HG03064 (cell line): ENCODE results near the gene RPL26.
"Not testable (repeated sequence)": the region's sequence is repeated elsewhere in the genome, so short reads cannot be mapped to it uniquely, and the experiment has no call there.

ENCODE experiments used
- ATAC-seq: cut with Tn5 transposase; IDR thresholded peaks from one replicate; pipeline ENCODE4 v1.9.1; 2021; ENCODE audit warnings: low read depth; ENCODE audit not compliant: unreplicated experiment

RPL26 gene

DNA sequence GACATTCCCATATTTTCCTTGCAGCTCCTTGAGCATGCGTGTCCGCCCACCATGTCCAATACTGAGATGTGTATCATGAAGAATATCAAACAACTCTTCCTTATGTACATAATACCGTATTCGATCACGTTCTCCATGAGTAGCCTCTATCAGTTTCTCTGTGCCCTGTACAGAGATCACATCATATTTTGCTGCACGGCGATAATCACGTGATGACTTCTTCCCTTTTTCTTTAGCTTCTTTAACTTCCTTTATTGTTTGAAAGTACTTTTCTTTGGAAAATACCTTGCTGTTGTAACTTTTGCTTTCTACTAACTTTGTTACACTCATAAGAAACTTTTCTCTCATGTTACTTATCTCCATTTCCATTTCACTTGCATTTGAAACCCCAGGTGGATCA is 13.0 kb downstream of the RPL26 start:
- ATAC-seq = no peak

DNA sequence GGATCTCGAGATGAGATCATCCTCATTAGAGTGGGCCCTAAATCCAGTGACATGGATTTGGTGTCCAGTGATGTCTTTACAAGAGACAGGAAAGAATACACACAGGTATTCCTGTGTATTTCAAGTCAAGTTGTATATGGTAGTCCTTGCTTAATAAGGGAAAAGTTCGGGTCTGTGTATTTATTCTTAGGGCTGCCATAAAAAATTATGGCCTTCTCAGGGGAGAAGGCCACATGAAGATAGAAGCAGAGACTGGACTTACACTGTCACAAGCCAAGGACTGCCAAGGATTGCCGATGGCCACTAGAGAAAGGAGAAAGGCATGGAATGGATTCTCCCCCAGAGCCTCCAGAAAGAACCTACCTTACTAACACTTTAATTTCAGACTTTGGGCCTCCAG is 14.8 kb downstream of the RPL26 start:
- no peak for ATAC-seq

GRCh38 chr17:8366231-8366630 is 16.8 kb downstream of the RPL26 start:
- ATAC-seq = no peak

DNA sequence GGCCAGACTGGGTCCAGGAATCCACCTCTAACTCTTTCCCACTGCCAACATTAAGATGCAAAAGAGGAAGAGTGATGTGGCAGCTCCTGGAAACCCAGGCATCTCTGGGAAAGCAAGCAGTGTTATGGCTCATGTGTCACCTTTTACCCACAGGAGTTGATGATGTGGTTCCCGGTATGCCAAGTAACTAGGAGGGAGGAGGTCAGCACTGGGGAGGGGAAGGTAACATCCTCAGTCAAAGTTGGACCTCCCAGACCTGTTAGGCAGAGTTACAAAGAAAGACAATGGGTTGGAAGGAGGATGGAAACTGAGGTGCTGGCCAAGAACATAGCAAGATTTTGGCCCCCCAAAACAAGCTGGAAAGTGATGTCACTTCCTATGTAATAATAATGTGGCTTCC is 17.9 kb downstream of the RPL26 start:
- no peak for ATAC-seq

DNA sequence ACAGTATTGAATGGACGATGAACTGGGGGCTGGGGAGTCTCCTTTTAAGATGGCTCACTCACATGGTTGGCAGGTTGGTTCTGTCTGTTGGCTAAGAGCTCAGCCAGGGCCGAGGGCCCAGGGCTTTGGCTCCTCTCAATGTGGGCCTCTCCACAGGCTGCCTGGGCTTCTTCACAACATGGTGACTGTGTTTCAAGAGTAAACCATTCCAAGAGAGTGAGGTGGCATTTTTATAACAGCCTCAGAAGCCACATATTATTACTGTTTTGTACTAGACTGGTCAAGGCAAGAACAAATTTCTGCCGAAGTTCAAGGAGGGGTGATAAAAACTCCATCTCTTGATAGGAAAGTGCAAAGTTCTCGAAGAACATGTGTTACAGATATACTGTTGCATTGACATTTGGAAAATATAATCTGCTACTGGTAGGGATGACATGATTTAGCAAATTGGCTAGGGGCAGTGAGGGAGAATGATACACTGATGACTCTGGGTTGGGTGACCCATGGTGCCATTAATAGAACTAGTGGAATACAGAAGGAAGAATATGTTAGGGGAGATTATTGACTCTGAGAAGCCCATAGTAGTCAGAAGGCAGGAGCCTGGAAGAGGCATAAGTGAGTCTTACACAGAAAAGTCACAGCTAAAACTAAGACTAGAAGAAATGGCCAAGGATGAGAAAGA is 20.2 kb downstream of the RPL26 start:
- ATAC-seq = no peak

DNA sequence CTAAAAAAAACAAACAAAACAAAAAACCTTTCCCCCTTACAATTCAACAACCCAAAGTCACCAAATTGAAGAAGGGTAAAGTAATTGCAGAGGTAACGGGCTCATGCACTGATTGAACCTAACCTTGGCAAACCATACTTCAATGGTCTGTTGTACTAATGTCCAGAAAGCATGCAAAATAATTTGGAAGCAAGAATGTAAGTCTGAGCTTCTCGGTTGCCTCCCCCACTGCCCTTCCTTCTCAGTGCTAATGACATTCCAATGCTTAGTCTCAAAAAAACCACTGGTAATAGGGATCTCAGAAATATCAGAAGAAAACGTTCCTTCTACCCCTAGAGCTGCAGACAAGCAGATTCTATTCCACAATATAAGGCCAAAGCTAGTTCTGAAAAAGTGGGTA is 22.2 kb downstream of the RPL26 start:
- no peak for ATAC-seq

DNA sequence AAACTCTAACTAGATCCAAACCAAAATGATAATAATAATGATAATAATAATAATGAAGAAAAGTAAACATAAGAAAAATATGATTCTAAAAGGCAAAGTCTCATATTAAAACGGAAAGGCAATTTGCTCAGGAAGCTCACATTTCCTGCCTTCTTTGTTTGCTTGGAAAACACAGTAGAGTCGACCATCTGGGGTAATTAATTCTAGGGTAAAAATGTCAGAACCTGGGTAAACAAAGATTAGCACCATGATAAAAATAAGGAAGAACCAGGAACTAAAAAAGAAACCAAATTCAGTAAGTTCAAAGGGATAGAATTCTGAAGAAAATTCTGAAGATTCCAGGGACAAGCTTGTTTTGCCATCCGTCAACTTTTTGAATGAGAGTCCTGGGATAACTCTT is 22.7 kb downstream of the RPL26 start:
- ATAC-seq = no peak

GRCh38 chr17:8359769-8360168 is 23.2 kb downstream of the RPL26 start:
- ATAC-seq = no peak

- no peak for ATAC-seq
These were observed 25.1 kb downstream of the RPL26 start for GRCh38 chr17:8357910-8358309.

- ATAC-seq = no peak
These were observed 28.8 kb downstream of the RPL26 start for GRCh38 chr17:8354236-8354635.

- no peak for ATAC-seq
These were observed 29.3 kb downstream of the RPL26 start for GRCh38 chr17:8353736-8354135.

- ATAC-seq = no peak
These were observed 32.7 kb downstream of the RPL26 start for GRCh38 chr17:8350339-8350738.

DNA sequence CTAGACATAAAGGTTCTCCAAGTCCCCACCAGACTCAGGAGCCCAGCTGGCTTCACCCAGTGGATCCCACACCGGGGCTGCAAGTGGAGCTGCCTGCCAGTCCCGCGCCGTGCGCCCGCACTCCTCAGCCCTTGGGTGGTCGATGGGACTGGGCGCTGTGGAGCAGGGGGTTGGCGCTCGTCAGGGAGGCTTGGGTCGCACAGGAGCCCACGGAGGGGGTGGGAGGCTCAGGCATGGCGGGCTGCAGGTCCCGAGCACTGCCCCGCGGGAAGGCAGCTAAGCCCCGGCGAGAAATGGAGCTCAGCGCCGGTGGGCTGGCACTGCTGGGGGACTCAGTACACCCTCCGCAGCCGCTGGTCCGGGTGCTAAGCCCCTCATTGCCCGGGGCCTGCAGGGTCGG is 36.0 kb downstream of the RPL26 start:
- ATAC-seq = not testable (repeated sequence)

GRCh38 chr17:8345951-8346665 is 36.9 kb downstream of the RPL26 start:
- ATAC-seq = no peak

DNA sequence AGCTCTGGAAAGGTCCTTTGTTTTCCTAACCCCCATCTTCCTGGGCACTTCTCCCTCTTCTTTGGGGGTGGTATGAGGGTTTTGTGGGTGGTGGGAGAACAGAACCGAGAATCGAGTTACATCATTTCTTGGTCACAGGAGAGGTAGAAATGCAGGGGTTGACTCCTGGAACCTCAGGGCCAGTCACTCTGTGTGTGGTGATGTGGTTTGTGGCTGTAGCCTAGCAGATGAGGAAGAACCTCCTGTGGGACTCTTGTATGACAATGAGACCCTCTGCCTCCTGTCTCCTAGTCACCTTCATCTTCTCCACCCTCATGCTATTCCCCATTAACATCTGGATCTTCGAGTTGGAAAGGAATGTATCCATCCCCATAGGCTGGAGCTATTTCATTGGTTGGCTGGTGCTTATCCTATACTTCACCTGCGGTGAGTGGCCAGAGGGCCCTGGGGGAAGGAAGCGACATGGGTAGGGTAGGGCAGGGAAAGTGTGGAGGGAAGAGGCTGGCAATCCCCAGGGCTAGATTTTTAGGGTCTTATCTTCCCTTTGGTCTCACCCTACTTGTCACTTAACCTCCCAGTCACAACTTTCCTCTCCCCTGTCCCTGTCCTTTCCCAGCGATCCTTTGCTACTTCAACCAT is 37.8 kb downstream of the RPL26 start:
- ATAC-seq = no peak

- ATAC-seq = no peak
These were observed 41.5 kb downstream of the RPL26 start for GRCh38 chr17:8341456-8341855.

- ATAC-seq = no peak
These were observed 43.5 kb downstream of the RPL26 start, which contains the start of gene ODF4 for GRCh38 chr17:8339540-8339939. Gene ODF4 (plus strand): TSS chr17:8339840. CDS start chr17:8340052, 212 bp downstream.

DNA sequence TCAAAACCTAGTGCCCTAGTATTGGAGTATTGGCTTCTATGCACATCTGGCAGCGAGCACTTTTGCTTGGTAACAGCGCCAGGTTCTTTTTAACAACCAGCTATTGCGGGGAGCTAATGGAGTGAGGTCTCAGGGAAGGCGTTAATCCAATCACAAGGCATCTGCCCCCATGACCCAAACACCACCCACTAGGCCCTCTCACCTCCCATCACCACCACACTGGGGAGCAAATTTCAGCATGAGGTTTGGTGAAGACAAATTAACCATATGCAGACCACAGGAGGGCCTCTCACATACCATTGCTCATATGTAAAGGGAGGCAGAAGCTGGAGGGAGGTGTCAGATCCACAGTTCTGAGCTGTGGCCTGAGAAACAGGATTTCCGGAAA is 44.2 kb downstream of the RPL26 start:
- no peak for ATAC-seq

DNA sequence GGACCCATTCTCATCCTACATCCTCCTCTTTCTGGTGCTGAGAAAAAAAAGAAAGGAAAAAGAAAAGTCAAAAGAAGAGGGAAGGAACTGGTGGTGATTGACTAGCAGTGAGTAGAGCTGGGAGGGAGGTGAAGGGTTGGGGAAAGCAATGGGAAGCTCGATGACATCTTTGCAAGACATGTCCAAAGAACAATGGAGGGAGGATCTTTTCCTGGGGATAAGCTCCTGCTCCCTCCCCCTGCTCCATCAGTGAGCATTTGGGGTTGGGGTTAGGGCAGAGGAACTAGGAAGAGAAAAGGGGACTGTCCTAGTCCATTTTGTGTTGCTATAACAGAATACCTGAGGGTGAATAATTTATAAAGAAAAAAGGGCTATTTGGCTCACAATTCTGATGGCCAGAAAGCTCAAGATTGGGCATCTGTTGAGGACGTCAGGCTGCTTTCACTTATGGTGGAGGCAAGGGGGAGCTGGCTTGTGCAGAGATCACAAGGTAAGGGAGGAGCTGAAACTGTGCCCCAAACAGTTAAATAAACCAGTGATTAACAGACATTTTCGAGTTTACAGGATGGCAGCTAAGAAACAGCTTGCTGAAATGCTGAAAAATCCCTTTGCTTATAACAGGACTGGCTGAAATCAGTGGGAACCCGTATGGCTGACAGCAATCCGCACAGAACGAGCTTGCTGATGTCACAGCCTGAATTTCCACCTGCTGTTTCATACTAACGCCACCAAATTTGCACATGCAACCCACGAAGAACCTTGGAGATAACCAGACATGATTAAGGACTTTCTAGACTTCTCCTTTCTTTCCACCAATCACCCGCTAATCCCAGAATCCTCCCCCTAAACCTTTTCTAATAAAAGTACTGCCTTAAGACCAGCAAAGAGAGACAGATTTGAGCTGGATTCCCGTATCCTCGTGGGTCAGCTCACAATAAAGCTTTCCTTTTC is 44.9 kb downstream of the RPL26 start:
- no peak for ATAC-seq

GRCh38 chr17:8333281-8333680 is 49.7 kb downstream of the RPL26 start:
- ATAC-seq = no peak

- no peak for ATAC-seq
These were observed 50.3 kb downstream of the RPL26 start for GRCh38 chr17:8332688-8333087.
